ENCODE measurements around the gene XXYLT1.
"Not testable (repeated sequence)": the region's sequence is repeated elsewhere in the genome, so short reads cannot be mapped to it uniquely, and the experiment has no call there.

XXYLT1 gene

GRCh38 chr3:195236076-195236798 lies 34.7 kb downstream of the XXYLT1 start:
- DNase-seq = no peak
- Mint-ChIP-seq H3K9me3 (peaks cover 50% of the 10 kb centered on the region), H3K27ac (no peak overlapping the region), H3K4me3 (no peak overlapping the region), H3K4me1 (peaks cover 47% of the 10 kb centered on the region), H3K36me3 (ENCODE audit: low read depth) (peaks cover 60% of the 10 kb centered on the region), H3K27me3 (ENCODE audit: low read depth, poor library complexity) (peaks cover 6% of the 10 kb centered on the region)
- no peak for TF ChIP-seq CTCF (IDR thresholded peaks at IDR 0.05)

- H3K9me3 Mint-ChIP-seq = peaks cover 37% of the 10 kb centered on the region
- no peak for TF ChIP-seq CTCF (IDR thresholded peaks at IDR 0.05)
- DNase-seq = no peak
- peaks cover 26% of the 10 kb centered on the region for H3K4me1 Mint-ChIP-seq
- H3K36me3 Mint-ChIP-seq (ENCODE audit: low read depth) = peaks cover 50% of the 10 kb centered on the region
- peaks cover 8% of the 10 kb centered on the region for H3K27me3 Mint-ChIP-seq (ENCODE audit: low read depth, poor library complexity)
- no peak overlapping the region for H3K27ac Mint-ChIP-seq
- H3K4me3 Mint-ChIP-seq = no peak overlapping the region
Measured at GRCh38 chr3:195230244-195230643, 40.7 kb downstream of the XXYLT1 start.

GRCh38 chr3:195228886-195229285 lies 42.1 kb downstream of the XXYLT1 start:
- H3K27ac Mint-ChIP-seq; DNase-seq; H3K4me3 Mint-ChIP-seq; H3K27me3 Mint-ChIP-seq (ENCODE audit: low read depth, poor library complexity): not testable (repeated sequence)
- Mint-ChIP-seq H3K4me1 (peaks cover 23% of the 10 kb centered on the region), H3K36me3 (ENCODE audit: low read depth) (peaks cover 42% of the 10 kb centered on the region), H3K9me3 (peaks cover 28% of the 10 kb centered on the region)

GRCh38 chr3:195227871-195228270 lies 43.1 kb downstream of the XXYLT1 start:
- Mint-ChIP-seq H3K36me3 (ENCODE audit: low read depth) (peaks cover 33% of the 10 kb centered on the region), H3K27ac (no peak overlapping the region), H3K4me1 (peaks cover 23% of the 10 kb centered on the region), H3K9me3 (peaks cover 20% of the 10 kb centered on the region), H3K4me3 (no peak overlapping the region), H3K27me3 (ENCODE audit: low read depth, poor library complexity) (peaks cover 4% of the 10 kb centered on the region)
- no peak for DNase-seq
- TF ChIP-seq CTCF (IDR thresholded peaks at IDR 0.05) = no peak

- Mint-ChIP-seq H3K9me3 (peaks cover 14% of the 10 kb centered on the region), H3K27ac (no peak overlapping the region), H3K4me3 (no peak overlapping the region), H3K36me3 (ENCODE audit: low read depth) (peaks cover 26% of the 10 kb centered on the region), H3K27me3 (ENCODE audit: low read depth, poor library complexity) (peaks cover 4% of the 10 kb centered on the region), H3K4me1 (peaks cover 30% of the 10 kb centered on the region)
- TF ChIP-seq CTCF (IDR thresholded peaks at IDR 0.05) = peak; percentile 24
- no peak for DNase-seq
Measured at GRCh38 chr3:195226900-195227447, 44.0 kb downstream of the XXYLT1 start.

GRCh38 chr3:195226445-195226844 lies 44.5 kb downstream of the XXYLT1 start:
- no peak for DNase-seq
- peaks cover 35% of the 10 kb centered on the region for H3K4me1 Mint-ChIP-seq

More at GRCh38 chr3:195226445-195226844, 44.5 kb downstream of the XXYLT1 start:
- peaks cover 4% of the 10 kb centered on the region for H3K27me3 Mint-ChIP-seq (ENCODE audit: low read depth, poor library complexity)
- peaks cover 23% of the 10 kb centered on the region for H3K36me3 Mint-ChIP-seq (ENCODE audit: low read depth)
- peaks cover 11% of the 10 kb centered on the region for H3K9me3 Mint-ChIP-seq
- H3K4me3 Mint-ChIP-seq = no peak overlapping the region
- H3K27ac Mint-ChIP-seq = no peak overlapping the region
- no peak for TF ChIP-seq CTCF (IDR thresholded peaks at IDR 0.05)

Measured in nephron progenitor cell (in vitro differentiated cells).